GM10248 (cell line): ENCODE data around the gene ALOX12B.

ENCODE experiments used
- CTCF ChIA-PET: fragments of 300-600 bp; sonication (Branson Sonifier 250); formaldehyde crosslinking; extraction: SDS; loops from one replicate; lab custom pipeline; 2021; ENCODE audit warnings: antibody characterized with exemption; lab: Yijun Ruan, JAX
- POLR2A ChIA-PET: fragments of 350-650 bp; sonication (Branson Sonifier 250); formaldehyde crosslinking; extraction: SDS; loops from one replicate; lab custom pipeline; 2020; ENCODE audit warnings: antibody characterized with exemption; lab: Yijun Ruan, JAX
- DNase-seq: peaks from one replicate; pipeline ENCODE4 v3.0.0; 2012; ENCODE audit errors: extremely low spot score
- CTCF ChIP-seq: IDR thresholded peaks from 2 replicates; pipeline ENCODE4 v1.5.1; 2012; ENCODE audit warnings: mild to moderate bottlenecking, low read depth; ENCODE audit errors: extremely low read depth, missing control alignments, control extremely low read depth

Gene ALOX12B

DNA sequence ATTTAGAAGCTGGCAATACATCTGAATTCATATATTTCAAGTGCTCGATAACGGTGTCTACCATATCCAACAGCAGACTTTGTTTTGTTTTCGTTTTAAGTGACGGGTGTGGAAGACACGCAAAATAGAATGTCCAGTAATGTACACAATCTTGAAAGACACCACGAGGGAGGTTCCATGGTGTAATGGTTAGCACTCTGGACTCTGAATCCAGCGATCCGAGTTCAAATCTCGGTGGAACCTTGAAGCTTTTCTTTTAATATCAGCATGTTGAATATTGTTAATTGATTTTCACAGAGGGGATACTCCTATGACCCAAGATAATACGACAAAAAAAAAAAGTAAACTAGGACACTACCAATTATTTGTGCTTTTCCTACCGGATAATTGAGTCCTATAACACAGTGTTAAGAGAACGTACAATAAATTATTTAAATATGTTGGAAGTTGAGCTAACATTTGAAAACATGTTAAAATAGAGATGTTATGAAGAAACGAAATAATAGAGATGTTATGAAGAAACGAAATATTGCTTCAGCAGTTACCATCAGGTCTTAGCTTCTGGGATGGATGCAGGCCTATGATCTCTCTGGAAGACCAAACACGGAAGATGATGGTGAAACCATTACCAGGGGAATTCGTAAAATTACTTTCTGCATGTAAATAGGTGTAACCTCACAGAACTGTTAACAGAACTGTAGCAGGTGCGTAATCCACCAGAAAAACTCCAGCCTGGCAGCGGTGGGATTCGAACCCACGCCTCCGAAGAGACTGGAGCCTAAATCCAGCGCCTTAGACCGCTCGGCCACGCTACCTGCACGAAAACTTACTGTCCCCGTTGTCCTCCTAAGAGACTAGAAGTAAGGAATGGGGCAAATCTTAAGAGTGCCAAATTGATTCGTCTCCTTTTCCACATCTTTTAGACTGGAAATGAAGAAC, 32.3 kb upstream of the ALOX12B start:
- POLR2A ChIA-PET, result interaction anchor here (0.6 to 2.3 kb wide), 6 partner anchors 19 to 434 kb away, joined by 3 to 17 read pairs (median 4); partner anchors contain the start of gene CTC1
- DNase-seq, result peak; percentile 59
- no peak for TF ChIP-seq CTCF

DNA sequence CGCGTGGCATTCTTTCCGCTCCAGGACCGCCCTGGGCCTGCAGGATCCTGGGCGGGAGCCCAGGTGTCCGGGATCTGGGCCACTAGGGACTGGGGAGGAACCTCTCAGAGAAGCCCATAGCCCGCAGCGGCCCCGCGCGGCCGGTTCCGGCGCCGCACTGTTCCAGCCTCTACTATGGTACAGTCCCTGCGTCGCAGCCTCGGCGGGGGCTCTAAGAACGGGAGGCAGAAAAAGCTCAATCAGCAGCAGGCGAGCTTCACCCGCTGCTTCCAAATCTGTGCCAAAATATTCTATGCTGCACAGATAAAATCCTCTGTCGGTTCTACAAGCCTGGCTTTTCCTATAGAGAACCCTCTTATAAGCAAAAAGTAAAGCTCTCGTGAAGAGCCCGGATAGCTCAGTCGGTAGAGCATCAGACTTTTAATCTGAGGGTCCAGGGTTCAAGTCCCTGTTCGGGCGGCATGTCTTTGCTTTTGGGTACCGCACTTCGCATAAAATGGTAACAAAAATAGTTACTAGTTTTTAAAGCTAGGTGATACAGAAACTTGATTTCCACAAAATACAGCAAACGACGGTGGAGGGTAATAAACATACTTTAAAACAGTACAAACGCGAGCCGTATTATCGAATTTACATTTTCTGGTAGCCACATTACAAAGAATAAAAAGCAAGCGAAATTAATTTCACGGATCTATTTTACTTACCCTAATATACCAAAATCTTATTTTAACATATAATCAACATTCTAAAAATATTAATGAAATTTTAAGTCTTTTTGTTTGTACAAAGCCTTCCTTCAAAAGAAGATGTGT, 31.5 kb upstream of the ALOX12B start:
- CTCF ChIA-PET, result interaction anchor here (0.7 to 6.9 kb wide), 37 partner anchors 8 to 627 kb away, joined by 3 to 103 read pairs (median 6); partner anchors contain the start of genes ALOX12B, BORCS6 and SLC25A35
- peak; percentile 83 for TF ChIP-seq CTCF
- peak; percentile 87 for DNase-seq
- POLR2A ChIA-PET, result interaction anchor here (0.6 to 2.3 kb wide), 6 partner anchors 18 to 433 kb away, joined by 3 to 17 read pairs (median 4); partner anchors contain the start of gene CTC1

More for the DNA sequence above, 32.3 kb upstream of the ALOX12B start:
- CTCF ChIA-PET, result interaction anchor here (0.7 to 6.9 kb wide), 38 partner anchors 8 to 626 kb away, joined by 3 to 103 read pairs (median 6); partner anchors contain the start of genes ALOX12B, BORCS6, SLC25A35 and VAMP2

GRCh38 chr17:8117980-8118768, 30.7 kb upstream of the ALOX12B start, which contains the start of gene ALOXE3:
ALOXE3 (minus strand) TSS chr17:8118514; CDS start chr17:8117990, 524 bp downstream.
- ChIA-PET POLR2A (interaction anchor here (0.7 to 1.7 kb wide), 2 partner anchors 40 to 104 kb away, joined by 5 to 10 read pairs; no protein-coding TSS in a partner anchor), CTCF (interaction anchor here (0.7 to 6.9 kb wide), 22 partner anchors 8 to 628 kb away, joined by 3 to 103 read pairs (median 10); partner anchors contain the start of genes ALOX12B, BORCS6 and SLC25A35)
- no peak for DNase-seq
- TF ChIP-seq CTCF, result no peak

DNA sequence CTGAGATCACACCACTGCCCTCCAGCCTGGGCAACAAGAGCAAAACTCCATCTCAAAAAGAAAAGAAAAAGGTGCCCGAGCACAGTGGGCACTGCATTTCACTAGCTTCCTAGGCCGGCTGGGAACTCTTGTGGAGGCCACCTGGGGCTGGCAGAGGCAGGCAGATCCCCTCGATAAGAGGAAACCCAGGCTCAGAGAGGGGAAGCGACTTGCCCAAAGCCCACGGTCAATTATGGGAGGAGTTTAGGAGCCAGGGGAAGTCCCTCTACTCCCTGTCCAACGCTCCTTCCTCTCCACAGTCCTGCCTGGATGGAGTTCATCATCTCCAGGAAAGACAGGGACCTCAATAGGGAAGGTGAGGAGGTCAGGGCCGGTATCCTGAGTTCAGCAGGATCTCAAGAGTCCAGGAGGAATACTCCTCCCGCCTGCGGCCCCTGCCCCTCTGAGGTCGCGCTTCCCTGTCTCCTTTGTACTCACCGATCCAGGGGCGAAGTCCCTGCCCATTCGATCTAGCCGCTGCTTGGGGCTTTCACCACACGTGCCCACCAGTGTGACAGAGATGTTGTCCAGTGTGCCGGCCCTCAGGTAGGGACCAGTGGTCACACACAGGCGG, 30.0 kb upstream of the ALOX12B start:
- ChIA-PET POLR2A (no interaction called here), CTCF (interaction anchor here (0.8 to 6.9 kb wide), 11 partner anchors 7 to 266 kb away, joined by 3 to 103 read pairs (median 12); partner anchors contain the start of gene ALOX12B)
- no peak for DNase-seq
- TF ChIP-seq CTCF, result no peak

GRCh38 chr17:8116776-8117175, 29.3 kb upstream of the ALOX12B start:
- ChIA-PET CTCF (interaction anchor here (0.8 to 6.9 kb wide), 7 partner anchors 12 to 57 kb away, joined by 3 to 103 read pairs (median 30); partner anchors contain the start of gene ALOX12B), POLR2A (no interaction called here)
- no peak for TF ChIP-seq CTCF
- DNase-seq, result no peak
